Stromal cell of bone marrow (primary cell): Measurements from ENCODE around the gene CARD11.
"Not testable (repeated sequence)": the region's sequence is repeated elsewhere in the genome, so short reads cannot be mapped to it uniquely, and the experiment has no call there.

Experiments
- DNase-seq: peaks from one replicate; pipeline ENCODE4 v3.0.0-alpha.2; 2012; ENCODE audit warnings: low read depth

CARD11 gene

GRCh38 chr7:2962865-2963264 lies 80.8 kb downstream of the CARD11 start:
- DNase-seq: no peak

GRCh38 chr7:2959828-2960599 lies 83.7 kb downstream of the CARD11 start:
- no peak for DNase-seq

DNA sequence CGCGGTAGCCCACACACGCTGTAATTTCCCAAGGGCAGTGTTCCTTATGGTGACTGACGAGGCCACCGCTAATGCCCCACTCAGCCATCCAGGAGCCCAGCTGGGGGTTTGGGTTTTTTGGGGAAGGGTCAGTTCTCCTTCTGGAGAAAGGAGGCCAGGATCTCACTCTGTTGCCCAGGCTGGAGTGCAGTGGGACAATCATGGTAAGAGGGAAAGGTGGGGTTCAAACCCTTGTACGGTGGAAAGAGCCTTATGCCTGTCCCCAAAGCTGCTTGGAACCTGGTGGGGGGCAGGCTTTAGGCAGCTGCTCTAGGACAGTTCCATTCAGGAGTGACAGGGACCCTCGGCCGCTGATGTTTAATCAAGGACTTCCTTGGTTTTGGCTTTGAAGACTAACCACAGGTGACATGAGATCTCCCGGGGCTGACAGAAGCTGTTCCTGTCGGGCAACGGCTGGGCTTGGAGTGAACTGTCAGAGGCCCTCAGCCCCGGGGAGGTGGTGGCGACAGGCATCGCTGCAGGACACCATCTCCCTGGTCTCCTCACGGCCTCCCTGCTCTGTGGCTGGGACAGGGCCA lies 84.5 kb downstream of the CARD11 start:
- no peak for DNase-seq

DNA sequence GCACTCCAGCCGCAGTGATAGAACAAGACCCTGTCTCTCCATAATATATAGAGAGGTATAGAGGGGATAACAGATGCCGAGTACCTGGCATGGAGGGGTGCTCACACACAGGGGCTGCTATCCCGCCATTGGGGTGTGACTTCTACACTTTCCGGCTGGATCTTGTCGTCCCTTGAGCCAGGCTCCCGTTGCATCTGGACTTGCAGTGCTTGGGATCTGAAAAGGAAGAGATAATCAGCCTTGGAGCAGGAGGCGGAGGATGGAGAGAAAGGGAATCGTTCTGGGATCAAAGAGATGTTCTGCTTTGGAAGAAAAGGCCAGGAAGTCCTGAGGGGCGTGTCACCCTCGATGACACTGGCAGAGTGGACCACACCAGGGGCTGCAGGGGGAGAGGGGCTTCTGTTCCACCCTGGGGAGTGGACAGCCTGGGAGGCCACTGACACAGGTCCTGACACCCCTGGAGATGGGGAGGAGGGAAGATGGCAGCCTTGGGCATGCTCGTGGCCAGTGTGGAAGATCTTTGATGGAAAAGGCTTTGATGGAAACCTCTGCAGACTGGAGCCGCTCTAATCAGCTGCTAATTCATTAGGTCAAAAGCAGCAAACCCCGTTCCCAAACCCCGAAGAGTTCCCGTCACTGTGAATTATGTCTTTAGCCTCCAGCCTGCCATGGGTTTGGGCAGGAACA lies 85.1 kb downstream of the CARD11 start:
- no peak for DNase-seq

- DNase-seq: not testable (repeated sequence)
Measured at GRCh38 chr7:2957369-2957727, 86.3 kb downstream of the CARD11 start.

GRCh38 chr7:2956526-2957368 lies 86.9 kb downstream of the CARD11 start:
- DNase-seq: peak; percentile 25

DNA sequence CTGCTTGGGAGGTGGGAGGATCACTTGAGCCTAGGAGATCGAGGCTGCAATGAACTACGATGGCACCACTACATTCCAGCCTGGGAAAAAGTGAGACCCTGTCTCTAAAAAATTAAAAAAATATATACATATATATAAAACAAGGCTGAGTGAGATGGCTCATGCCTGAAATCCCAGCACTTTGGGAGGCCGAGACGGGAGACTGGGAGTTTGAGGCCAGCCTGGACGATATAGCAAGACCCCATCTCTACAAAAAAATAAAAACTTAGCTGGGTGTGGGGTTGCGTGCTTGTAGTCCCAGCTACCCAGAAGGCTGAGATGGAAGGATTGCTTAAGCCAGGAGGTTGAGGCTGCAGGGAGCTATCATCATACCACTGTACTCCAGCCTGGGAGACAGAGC lies 87.6 kb downstream of the CARD11 start:
- no peak for DNase-seq

GRCh38 chr7:2955269-2955668 lies 88.4 kb downstream of the CARD11 start:
- DNase-seq: no peak

GRCh38 chr7:2954433-2954853 lies 89.2 kb downstream of the CARD11 start:
- no peak for DNase-seq

GRCh38 chr7:2953588-2954407 lies 89.9 kb downstream of the CARD11 start:
- no peak for DNase-seq

DNA sequence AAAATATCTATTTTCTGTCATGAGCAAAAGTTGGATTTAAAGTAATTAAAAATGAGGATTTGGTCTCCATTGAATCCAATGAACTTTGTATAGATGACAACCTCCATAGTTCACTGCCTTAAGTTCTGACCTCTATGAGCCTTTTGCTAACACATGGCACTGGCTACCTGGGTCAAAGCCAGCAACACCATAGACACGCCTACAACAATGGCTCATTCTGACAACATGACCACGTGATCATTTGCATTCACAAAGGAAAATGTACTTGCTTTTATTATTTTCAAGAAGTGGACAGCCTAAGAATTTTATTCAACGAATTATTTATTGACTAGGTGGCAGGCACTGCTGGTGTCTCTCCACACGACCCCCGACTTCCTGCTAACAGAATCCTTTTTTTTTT lies 90.6 kb downstream of the CARD11 start:
- DNase-seq: no peak

DNA sequence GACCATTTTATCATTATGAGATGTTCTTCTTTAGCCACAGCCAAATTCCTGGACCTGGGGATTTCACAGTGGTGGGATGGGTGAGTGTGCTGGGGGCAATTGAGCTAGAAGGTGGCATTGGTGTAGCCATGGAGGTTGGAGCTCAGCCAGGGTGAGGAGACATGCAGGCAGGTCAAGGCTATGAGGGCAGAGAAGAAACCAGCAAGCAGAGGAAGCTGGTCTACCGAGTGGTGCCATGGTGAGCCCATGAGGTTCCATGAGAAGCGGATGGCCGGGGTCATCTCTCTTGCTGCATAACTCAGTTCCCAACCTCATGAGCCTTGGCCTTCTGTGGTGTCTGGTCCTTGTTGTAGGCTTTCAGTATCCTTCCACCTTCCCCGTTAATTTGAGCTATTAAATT lies 91.4 kb downstream of the CARD11 start:
- no peak for DNase-seq

DNA sequence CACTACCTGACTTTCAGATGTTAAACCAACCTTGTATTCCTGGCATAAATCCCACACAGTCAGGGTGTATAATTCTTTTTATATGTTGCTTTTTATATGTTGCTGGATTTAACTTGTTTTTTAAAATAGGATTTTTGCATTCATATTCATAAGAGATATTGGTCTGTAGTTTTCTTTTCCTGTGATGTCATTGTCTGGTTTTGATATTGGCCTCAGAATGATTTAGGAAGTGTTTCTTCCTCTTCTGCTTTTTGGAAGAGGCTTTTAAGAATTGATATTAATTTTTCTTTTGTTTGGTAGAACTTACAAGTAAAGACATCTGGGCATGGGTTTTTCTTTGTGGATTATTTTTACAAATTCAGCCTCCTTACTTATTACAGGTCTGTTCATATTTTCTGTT lies 93.1 kb downstream of the CARD11 start:
- DNase-seq: no peak

GRCh38 chr7:2948749-2949148 lies 94.9 kb downstream of the CARD11 start:
- DNase-seq: no peak

- DNase-seq: no peak
Measured at GRCh38 chr7:2947058-2947780, 96.4 kb downstream of the CARD11 start.

DNA sequence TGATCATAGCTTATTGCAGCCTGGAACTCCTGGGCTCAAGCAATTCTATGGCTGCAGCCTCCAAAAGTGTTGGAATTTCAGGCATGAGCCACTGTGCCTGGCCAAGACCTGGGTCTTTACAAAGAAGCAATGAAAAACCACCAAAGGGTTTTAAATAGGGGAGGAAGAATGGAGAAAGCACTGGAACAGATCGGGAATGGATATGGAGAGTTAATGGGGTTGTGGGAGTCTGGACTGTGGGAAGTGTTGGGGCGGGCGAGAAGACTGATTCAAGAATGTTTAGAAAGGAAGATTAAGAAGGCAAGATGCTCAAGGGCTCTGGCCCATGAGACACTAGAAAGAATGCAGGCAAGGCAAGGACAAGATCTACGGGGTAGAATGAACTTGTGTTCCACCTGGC lies 98.5 kb downstream of the CARD11 start:
- DNase-seq: no peak

GRCh38 chr7:2944739-2945138 lies 98.9 kb downstream of the CARD11 start:
- DNase-seq: no peak

- no peak for DNase-seq
Measured at GRCh38 chr7:2943851-2944601, 99.6 kb downstream of the CARD11 start.

DNA sequence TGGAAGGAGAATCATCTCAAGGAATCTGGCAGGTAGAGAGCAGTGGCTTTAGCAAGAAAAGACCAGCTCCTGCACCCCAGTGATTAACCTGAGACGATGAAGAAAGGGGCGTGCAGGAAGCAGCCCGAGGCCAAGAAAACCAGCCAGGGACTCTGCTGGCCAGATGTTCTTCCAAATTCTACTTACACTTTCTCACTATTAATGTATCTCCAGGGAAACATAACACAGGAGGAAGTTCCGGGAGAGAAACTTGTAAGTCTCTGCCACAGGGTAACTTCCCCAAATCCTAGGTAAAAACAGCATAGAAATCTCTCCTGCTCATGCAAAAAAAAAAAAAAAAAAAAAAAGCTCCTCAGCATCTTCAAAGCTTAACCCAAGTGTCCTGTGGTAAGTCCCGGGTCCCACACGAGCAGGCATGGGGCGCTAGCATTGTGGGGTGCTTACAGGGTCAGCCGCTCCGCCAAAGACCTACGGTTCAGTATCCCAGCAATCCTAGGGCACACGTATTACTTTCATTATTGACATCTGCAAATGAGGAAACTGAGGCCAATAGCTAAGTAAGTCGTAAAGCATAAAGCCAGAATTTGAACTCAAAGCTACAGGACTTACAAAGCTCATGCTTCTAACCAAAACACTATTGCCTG lies 102.3 kb downstream of the CARD11 start:
- DNase-seq: no peak

DNA sequence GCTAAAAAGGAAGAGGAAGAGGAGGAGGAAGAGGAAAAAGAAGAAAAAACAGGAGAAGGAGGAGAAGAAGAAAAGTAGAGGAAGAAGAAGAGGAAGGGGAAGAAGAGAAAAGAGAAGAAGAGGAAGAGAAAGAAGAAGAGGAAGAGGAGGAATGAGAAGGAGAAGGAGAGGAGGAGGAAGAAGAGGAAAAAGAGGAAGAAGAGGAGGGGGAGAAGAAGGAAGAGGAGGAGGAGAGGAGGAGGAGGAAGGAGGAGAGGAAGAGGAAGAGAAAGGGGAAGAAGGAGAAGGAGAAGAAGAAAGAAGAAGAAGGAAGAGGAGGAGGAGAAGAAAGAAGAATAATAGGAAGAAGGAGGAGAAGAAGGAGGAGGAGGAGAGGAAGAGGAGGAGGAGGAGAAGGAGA lies 103.2 kb downstream of the CARD11 start:
- no peak for DNase-seq
